HG03520 (cell line): ENCODE measurements around the gene GLYR1.

Experiments used
- ATAC-seq: cut with Tn5 transposase; IDR thresholded peaks from one replicate; pipeline ENCODE4 v1.9.1; 2021; ENCODE audit warnings: mild to moderate bottlenecking, moderate library complexity; ENCODE audit not compliant: unreplicated experiment

Gene GLYR1

GRCh38 chr16:4811773-4812172 lies 35.3 kb downstream of the GLYR1 start:
- no peak for ATAC-seq

- ATAC-seq, result no peak
Measured at GRCh38 chr16:4811242-4811641, 35.8 kb downstream of the GLYR1 start.

- ATAC-seq, result no peak
Measured at GRCh38 chr16:4806280-4806679, 40.8 kb downstream of the GLYR1 start.

- no peak for ATAC-seq
Measured at GRCh38 chr16:4805231-4805630, 41.9 kb downstream of the GLYR1 start.

- no peak for ATAC-seq
Measured at GRCh38 chr16:4803898-4804762, 43.0 kb downstream of the GLYR1 start.

- no peak for ATAC-seq
Measured at GRCh38 chr16:4803401-4803844, 43.7 kb downstream of the GLYR1 start.

GRCh38 chr16:4802659-4803287 lies 44.3 kb downstream of the GLYR1 start:
- ATAC-seq, result peak; percentile 88

GRCh38 chr16:4801962-4802658 lies 45.0 kb downstream of the GLYR1 start, which contains the start of gene ROGDI:
ROGDI (minus strand) TSS chr16:4802633; CDS start chr16:4802571, 62 bp downstream.
- peak; percentile 41 for ATAC-seq

- no peak for ATAC-seq
Measured at GRCh38 chr16:4801051-4801961, 45.8 kb downstream of the GLYR1 start.

- no peak for ATAC-seq
Measured at GRCh38 chr16:4800290-4801041, 46.6 kb downstream of the GLYR1 start.

- ATAC-seq, result no peak
Measured at GRCh38 chr16:4799171-4799855, 47.8 kb downstream of the GLYR1 start.

- ATAC-seq, result no peak
Measured at GRCh38 chr16:4798456-4798855, 48.6 kb downstream of the GLYR1 start.

- ATAC-seq, result no peak
Measured at GRCh38 chr16:4797805-4798252, 49.3 kb downstream of the GLYR1 start.

- ATAC-seq, result no peak
Measured at GRCh38 chr16:4796982-4797804, 49.9 kb downstream of the GLYR1 start.

GRCh38 chr16:4795828-4796572 lies 51.1 kb downstream of the GLYR1 start:
- no peak for ATAC-seq

GRCh38 chr16:4795181-4795827 lies 51.8 kb downstream of the GLYR1 start, which contains the start of gene SMIM22:
SMIM22 (plus strand) TSS chr16:4795369; CDS start chr16:4795735, 366 bp downstream.
- ATAC-seq, result no peak

GRCh38 chr16:4792951-4793513 lies 54.1 kb downstream of the GLYR1 start:
- no peak for ATAC-seq
